K562 (cell line): ENCODE measurements around the gene SERPINA1.

Source experiments
- BCL6 ChIP-seq: fragments of 250-450 bp; sonication (Bioruptor Pico); IDR thresholded peaks from 2 replicates; pipeline ENCODE4 v1.4.0; 2020
- BHLHE40 ChIP-seq: IDR thresholded peaks from 2 replicates; pipeline ENCODE4 v1.6.1; 2011; ENCODE audit warnings: low read length, improper control_type of control experiment
- DNMT1 ChIP-seq: fragments of 450-650 bp; IDR thresholded peaks from 2 replicates; pipeline ENCODE4 v1.6.1; 2016; ENCODE audit warnings: antibody characterized with exemption, mild to moderate bottlenecking
- JUNB ChIP-seq: fragments of 450-650 bp; formaldehyde crosslinking; conservative IDR thresholded peaks from 2 replicates; pipeline ENCODE4 v1.4.0; 2020; ENCODE audit warnings: mild to moderate bottlenecking
- SIN3A ChIP-seq, 2 experiments: fragments of 150-350 bp in 1 of 2; IDR thresholded peaks; 2 replicates each; pipeline ENCODE4 v1.6.1; 2011 to 2016; ENCODE audit warnings: borderline replicate concordance in 2 of 2, low read depth in 2 of 2, low read length in 2 of 2, mild to moderate bottlenecking in 2 of 2, moderate library complexity in 2 of 2; ENCODE audit not compliant: control insufficient read depth in 1 of 2
- SNRNP70 ChIP-seq: fragments of 200-400 bp; formaldehyde crosslinking; optimal IDR thresholded peaks from 2 replicates; pipeline ENCODE3; 2017; ENCODE audit warnings: low read depth, low read length
- ZNF184 ChIP-seq: sonication (generic); formaldehyde crosslinking; IDR thresholded peaks from 2 replicates; pipeline ENCODE4 v1.5.0; 2020; ENCODE audit warnings: missing genetic modification reagents
- ZNF695 ChIP-seq: fragments of 450-650 bp; formaldehyde crosslinking; IDR thresholded peaks from 2 replicates; pipeline ENCODE4 v1.4.0; 2020; ENCODE audit warnings: mild to moderate bottlenecking, moderate library complexity
- TF ChIP-seq, protein P1 (sequence below), 3 experiments: IDR thresholded peaks in 2 of 3; conservative IDR thresholded peaks in 1 of 3; 2 replicates each; pipeline ENCODE4 v1.5.1; 2011 to 2012; ENCODE audit warnings: low read length in 3 of 3, mild to moderate bottlenecking in 3 of 3, control low read depth in 2 of 3, improper control_type of control experiment in 1 of 3, inconsistent platforms in 1 of 3, low read depth in 1 of 3, mixed read lengths in 1 of 3, moderate library complexity in 1 of 3; ENCODE audit not compliant: insufficient read depth in 2 of 3
- TF ChIP-seq, protein P2 (sequence below): sonication (generic); formaldehyde crosslinking; IDR thresholded peaks from 2 replicates; pipeline ENCODE4 v1.8.0; 2022; ENCODE audit warnings: mild to moderate bottlenecking, low read depth, missing genetic modification reagents
- TF ChIP-seq, protein P3 (sequence below), 3 experiments: fragments of 200-800 bp in 1 of 3; fragments of 250-450 bp in 1 of 3; fragments of 450-650 bp in 1 of 3; sonication (Bioruptor Pico) in 1 of 3; sonication (Bioruptor generic) in 1 of 3; formaldehyde crosslinking in 1 of 3; IDR thresholded peaks; 2 replicates each; pipeline versions ENCODE4 v1.6.1 to v1.8.0; 2016 to 2022; ENCODE audit warnings: mild to moderate bottlenecking in 2 of 3, missing genetic modification characterization in 2 of 3, missing compliant biosample characterization in 1 of 3, moderate library complexity in 1 of 3
- TF ChIP-seq, protein P4 (sequence below), 2 experiments: IDR thresholded peaks; 2 replicates each; pipeline ENCODE4 v1.6.1; 2012; ENCODE audit warnings: improper control_type of control experiment in 2 of 2, low read depth in 2 of 2, low read length in 2 of 2, borderline replicate concordance in 1 of 2

DNA sequence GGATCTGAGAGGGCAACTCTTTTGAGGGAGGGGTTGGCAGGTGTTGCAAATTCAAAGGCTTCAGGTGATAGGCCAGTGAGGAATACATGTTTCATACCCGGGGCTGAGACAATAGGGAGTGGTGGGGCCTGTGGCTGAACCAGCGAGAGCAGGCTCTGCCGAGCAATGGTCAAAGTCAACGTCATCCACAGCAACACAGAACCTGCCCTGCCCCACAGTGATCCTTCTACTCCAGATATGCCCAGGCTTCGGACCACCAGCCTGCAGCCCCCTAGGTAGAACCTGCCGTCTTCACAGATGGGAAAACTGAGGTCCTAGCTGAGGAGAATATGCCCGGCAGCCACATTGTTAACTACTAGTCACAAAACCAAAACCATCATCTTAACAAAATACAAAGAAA lies 4.1 kb downstream of the SERPINA1 start:
- TF ChIP-seq BHLHE40 (no peak), SIN3A (IDR thresholded peaks at IDR 0.05; ENCODE audit: borderline replicate concordance in 2 of 2, control insufficient read depth in 1 of 2, low read depth in 2 of 2, low read length in 2 of 2) (no peak), ZNF184 (CRISPR knock-in tag) (no peak), BCL6 (no peak), DNMT1 (no peak), SNRNP70 (no peak), JUNB (CRISPR knock-in tag) (no peak), ZNF695 (CRISPR knock-in tag) (no peak)
- TF ChIP-seq, protein P1, sequence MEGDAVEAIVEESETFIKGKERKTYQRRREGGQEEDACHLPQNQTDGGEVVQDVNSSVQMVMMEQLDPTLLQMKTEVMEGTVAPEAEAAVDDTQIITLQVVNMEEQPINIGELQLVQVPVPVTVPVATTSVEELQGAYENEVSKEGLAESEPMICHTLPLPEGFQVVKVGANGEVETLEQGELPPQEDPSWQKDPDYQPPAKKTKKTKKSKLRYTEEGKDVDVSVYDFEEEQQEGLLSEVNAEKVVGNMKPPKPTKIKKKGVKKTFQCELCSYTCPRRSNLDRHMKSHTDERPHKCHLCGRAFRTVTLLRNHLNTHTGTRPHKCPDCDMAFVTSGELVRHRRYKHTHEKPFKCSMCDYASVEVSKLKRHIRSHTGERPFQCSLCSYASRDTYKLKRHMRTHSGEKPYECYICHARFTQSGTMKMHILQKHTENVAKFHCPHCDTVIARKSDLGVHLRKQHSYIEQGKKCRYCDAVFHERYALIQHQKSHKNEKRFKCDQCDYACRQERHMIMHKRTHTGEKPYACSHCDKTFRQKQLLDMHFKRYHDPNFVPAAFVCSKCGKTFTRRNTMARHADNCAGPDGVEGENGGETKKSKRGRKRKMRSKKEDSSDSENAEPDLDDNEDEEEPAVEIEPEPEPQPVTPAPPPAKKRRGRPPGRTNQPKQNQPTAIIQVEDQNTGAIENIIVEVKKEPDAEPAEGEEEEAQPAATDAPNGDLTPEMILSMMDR (IDR thresholded peaks at IDR 0.05 in 2 of 3, conservative IDR thresholded peaks at IDR 0.05 in 1 of 3; ENCODE audit: insufficient read depth in 2 of 3, low read depth in 1 of 3, low read length in 3 of 3): no peak
- TF ChIP-seq, protein P2, sequence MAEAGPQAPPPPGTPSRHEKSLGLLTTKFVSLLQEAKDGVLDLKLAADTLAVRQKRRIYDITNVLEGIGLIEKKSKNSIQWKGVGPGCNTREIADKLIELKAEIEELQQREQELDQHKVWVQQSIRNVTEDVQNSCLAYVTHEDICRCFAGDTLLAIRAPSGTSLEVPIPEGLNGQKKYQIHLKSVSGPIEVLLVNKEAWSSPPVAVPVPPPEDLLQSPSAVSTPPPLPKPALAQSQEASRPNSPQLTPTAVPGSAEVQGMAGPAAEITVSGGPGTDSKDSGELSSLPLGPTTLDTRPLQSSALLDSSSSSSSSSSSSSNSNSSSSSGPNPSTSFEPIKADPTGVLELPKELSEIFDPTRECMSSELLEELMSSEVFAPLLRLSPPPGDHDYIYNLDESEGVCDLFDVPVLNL (CRISPR knock-in tag): no peak
- TF ChIP-seq, protein P3, sequence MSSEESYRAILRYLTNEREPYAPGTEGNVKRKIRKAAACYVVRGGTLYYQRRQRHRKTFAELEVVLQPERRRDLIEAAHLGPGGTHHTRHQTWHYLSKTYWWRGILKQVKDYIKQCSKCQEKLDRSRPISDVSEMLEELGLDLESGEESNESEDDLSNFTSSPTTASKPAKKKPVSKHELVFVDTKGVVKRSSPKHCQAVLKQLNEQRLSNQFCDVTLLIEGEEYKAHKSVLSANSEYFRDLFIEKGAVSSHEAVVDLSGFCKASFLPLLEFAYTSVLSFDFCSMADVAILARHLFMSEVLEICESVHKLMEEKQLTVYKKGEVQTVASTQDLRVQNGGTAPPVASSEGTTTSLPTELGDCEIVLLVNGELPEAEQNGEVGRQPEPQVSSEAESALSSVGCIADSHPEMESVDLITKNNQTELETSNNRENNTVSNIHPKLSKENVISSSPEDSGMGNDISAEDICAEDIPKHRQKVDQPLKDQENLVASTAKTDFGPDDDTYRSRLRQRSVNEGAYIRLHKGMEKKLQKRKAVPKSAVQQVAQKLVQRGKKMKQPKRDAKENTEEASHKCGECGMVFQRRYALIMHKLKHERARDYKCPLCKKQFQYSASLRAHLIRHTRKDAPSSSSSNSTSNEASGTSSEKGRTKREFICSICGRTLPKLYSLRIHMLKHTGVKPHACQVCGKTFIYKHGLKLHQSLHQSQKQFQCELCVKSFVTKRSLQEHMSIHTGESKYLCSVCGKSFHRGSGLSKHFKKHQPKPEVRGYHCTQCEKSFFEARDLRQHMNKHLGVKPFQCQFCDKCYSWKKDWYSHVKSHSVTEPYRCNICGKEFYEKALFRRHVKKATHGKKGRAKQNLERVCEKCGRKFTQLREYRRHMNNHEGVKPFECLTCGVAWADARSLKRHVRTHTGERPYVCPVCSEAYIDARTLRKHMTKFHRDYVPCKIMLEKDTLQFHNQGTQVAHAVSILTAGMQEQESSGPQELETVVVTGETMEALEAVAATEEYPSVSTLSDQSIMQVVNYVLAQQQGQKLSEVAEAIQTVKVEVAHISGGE (CRISPR knock-in tag; IDR thresholded peaks at IDR 0.05): no peak
- TF ChIP-seq, protein P4, sequence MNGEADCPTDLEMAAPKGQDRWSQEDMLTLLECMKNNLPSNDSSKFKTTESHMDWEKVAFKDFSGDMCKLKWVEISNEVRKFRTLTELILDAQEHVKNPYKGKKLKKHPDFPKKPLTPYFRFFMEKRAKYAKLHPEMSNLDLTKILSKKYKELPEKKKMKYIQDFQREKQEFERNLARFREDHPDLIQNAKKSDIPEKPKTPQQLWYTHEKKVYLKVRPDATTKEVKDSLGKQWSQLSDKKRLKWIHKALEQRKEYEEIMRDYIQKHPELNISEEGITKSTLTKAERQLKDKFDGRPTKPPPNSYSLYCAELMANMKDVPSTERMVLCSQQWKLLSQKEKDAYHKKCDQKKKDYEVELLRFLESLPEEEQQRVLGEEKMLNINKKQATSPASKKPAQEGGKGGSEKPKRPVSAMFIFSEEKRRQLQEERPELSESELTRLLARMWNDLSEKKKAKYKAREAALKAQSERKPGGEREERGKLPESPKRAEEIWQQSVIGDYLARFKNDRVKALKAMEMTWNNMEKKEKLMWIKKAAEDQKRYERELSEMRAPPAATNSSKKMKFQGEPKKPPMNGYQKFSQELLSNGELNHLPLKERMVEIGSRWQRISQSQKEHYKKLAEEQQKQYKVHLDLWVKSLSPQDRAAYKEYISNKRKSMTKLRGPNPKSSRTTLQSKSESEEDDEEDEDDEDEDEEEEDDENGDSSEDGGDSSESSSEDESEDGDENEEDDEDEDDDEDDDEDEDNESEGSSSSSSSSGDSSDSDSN (IDR thresholded peaks at IDR 0.05; ENCODE audit: borderline replicate concordance in 1 of 2, low read depth in 2 of 2, low read length in 2 of 2): no peak
